Measurements from ENCODE around the gene SNRPF.

DNA sequence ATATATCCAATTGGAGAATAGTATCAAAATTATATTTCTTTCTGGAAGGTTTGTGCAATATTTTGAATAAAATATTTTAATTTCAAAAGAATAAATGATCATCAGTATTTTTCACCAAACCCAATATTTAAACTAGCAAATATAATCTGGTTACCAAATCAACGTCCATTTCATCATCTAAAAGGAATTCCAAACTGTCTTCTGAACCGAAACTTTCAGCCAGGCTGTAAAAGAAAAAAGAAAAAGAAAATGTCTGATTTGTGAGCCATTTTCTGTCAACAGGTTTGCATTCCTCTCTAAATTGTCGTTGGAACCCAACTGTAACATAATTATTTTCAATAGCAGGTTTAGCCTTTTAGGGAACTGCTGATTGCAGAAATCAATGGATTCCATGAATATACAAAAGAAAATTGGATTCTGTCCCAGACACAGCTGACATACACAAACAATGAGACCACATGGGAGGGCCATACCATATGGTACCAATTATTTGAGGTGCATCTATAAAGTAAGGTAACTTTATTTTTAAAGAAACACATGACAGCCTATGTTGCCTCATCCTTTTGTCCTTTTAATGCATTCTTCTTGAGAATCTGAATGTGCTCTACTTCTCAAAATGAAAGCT, 22.7 kb downstream of the SNRPF start:
- TF ChIP-seq, protein P1, sequence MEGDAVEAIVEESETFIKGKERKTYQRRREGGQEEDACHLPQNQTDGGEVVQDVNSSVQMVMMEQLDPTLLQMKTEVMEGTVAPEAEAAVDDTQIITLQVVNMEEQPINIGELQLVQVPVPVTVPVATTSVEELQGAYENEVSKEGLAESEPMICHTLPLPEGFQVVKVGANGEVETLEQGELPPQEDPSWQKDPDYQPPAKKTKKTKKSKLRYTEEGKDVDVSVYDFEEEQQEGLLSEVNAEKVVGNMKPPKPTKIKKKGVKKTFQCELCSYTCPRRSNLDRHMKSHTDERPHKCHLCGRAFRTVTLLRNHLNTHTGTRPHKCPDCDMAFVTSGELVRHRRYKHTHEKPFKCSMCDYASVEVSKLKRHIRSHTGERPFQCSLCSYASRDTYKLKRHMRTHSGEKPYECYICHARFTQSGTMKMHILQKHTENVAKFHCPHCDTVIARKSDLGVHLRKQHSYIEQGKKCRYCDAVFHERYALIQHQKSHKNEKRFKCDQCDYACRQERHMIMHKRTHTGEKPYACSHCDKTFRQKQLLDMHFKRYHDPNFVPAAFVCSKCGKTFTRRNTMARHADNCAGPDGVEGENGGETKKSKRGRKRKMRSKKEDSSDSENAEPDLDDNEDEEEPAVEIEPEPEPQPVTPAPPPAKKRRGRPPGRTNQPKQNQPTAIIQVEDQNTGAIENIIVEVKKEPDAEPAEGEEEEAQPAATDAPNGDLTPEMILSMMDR (IDR thresholded peaks at IDR 0.05), result no peak
- TF ChIP-seq POLR2A (IDR thresholded peaks at IDR 0.05), result no peak
